Stomach (tissue), 9 donors: ENCODE measurements around the gene PCSK1N. TPM values are rescaled to one million over a fixed set of nuclear protein-coding genes. Genes with fewer than 3 reads are reported as not detected.
A peak's percentile ranks its signal among the peaks of the same experiment; 100 is the strongest.
"Not testable (repeated sequence)": the region's sequence is repeated elsewhere in the genome, so short reads cannot be mapped to it uniquely, and the experiment has no call there.

Experiments used
- DNase-seq, 2 donors: peaks; one replicate each; pipeline versions ENCODE4 v3.0.0 to v3.0.0-alpha.2; 2013 to 2019
- H3K27ac ChIP-seq, 5 donors: fragments of 200-600 bp in 4 of 5; sonication (generic) in 4 of 5; one replicate each; pipeline ENCODE4 v1.5.1; 2013 to 2019; ENCODE audit warnings: mild to moderate bottlenecking in 1 of 5, moderate library complexity in 1 of 5
- H3K27me3 ChIP-seq, 3 donors: fragments of 200-600 bp; sonication (generic); one replicate each; pipeline ENCODE4 v1.5.1; 2017 to 2019; ENCODE audit warnings: mixed run types in 1 of 3
- H3K36me3 ChIP-seq, 4 donors: fragments of 200-600 bp; sonication (generic); 1 replicate in 3 of 4; 2 replicates in 1 of 4; pipeline ENCODE4 v1.5.1; 2016 to 2019
- H3K4me1 ChIP-seq, 4 donors: fragments of 200-600 bp; sonication (generic); one replicate each; pipeline ENCODE4 v1.5.1; 2016 to 2019
- H3K4me3 ChIP-seq, 4 donors: fragments of 200-600 bp; sonication (generic) in 3 of 4; one replicate each; pipeline ENCODE4 v1.5.1; 2016 to 2019; ENCODE audit warnings: mild to moderate bottlenecking in 1 of 4
- H3K9me3 ChIP-seq, 4 donors: fragments of 200-600 bp; sonication (generic); one replicate each; pipeline ENCODE4 v1.5.1; 2016 to 2019
- EP300 ChIP-seq: sonication (generic); formaldehyde crosslinking; IDR thresholded peaks from one replicate; pipeline ENCODE4 v1.6.1; 2017; ENCODE audit warnings: antibody characterized with exemption
- POLR2A ChIP-seq, 4 donors: fragments of 450-650 bp; IDR thresholded peaks; one replicate each; pipeline ENCODE4 v1.6.1; 2016; ENCODE audit warnings: antibody characterized with exemption in 4 of 4, control low read depth in 2 of 4, mild to moderate bottlenecking in 1 of 4, moderate library complexity in 1 of 4
- POLR2AphosphoS5 ChIP-seq, 3 donors: sonication (generic); formaldehyde crosslinking; IDR thresholded peaks; one replicate each; pipeline ENCODE4 v1.6.1; 2016; ENCODE audit warnings: antibody characterized with exemption in 3 of 3
- WGBS, 5 donors: extraction: QIAGEN DNeasy Blood & Tissue Kit in 3 of 5; methylation state at CpG; one replicate each; pipeline versions ENCODE4 v1.1.5 to v1.1.7; 2013 to 2018; 5-methylcytosine and 5-hydroxymethylcytosine counted together
- intact Hi-C: fragments of 100-400 bp; cut with DNase I; formaldehyde crosslinking; loops from one replicate; pipeline ENCODE4 v1.15.1; 2023; ENCODE audit warnings: low total_unique reads
- polyA plus RNA-seq, 3 donors: library from polyadenylated mRNA; stranded (reverse); fragments of 200-250 nt; gene quantifications; one replicate each; pipeline ENCODE4 v1.2.3, GENCODE V29; 2013
- total RNA-seq, 5 donors: library from RNA; depleted of rRNA; stranded (reverse); fragments of >200 nt; gene quantifications; one replicate each; pipeline versions ENCODE4 v1.1.0 to v1.2.3, GENCODE V29; 2014 to 2016
- TF ChIP-seq, protein P1 (sequence below), 7 experiments: fragments of 450-650 bp in 4 of 7; fragments of 200-600 bp in 3 of 7; sonication (generic) in 3 of 7; IDR thresholded peaks; one replicate each; pipeline ENCODE4 v1.5.1; 2016 to 2019; ENCODE audit warnings: antibody characterized with exemption in 7 of 7, control low read depth in 2 of 7, mild to moderate bottlenecking in 1 of 7
- donor health status: healthy with polysubstance abuse.
- donor health status: Bipolar disorder and iron deficiency.
- donor health status: healthy.

PCSK1N gene
- total and polyA plus RNA-seq, 8 donors = 1.3 to 46.6 (median 12.7) TPM

DNA sequence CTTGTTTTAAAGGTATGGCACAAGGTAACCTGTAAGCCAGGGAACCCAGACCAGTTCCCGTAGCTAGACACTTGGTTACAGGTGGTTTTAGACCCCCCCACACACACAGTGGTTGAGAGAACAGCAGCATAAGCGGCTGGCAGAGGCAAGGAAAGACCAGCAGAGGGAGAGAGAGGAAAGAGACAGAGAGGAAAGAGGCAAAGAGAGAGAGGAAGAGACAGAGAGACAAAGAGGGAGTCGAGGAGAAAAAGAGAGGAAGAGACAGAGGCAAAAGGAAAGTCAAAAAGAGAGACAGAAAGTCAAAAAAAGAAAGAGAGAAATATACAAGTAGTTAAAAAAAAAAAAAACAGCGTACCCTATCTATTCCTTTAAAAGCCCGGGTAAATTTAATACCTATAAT is 19.5 kb upstream of the PCSK1N start:
- H3K4me3 ChIP-seq = no peak overlapping the region
- no peaks in the 10 kb centered on the region for H3K36me3 ChIP-seq
- intact Hi-C loops = no loop called here
- H3K27ac ChIP-seq = no peak overlapping the region
- H3K27me3 ChIP-seq = no peaks in the 10 kb centered on the region
- H3K9me3 ChIP-seq = peaks cover 0 to 11% (median 0%) of the 10 kb centered on the region in 4 donors
- no peaks in the 10 kb centered on the region for H3K4me1 ChIP-seq
- TF ChIP-seq POLR2AphosphoS5 (IDR thresholded peaks at IDR 0.05) (no peak), POLR2A (IDR thresholded peaks at IDR 0.05) (no peak)
- TF ChIP-seq, protein P1, sequence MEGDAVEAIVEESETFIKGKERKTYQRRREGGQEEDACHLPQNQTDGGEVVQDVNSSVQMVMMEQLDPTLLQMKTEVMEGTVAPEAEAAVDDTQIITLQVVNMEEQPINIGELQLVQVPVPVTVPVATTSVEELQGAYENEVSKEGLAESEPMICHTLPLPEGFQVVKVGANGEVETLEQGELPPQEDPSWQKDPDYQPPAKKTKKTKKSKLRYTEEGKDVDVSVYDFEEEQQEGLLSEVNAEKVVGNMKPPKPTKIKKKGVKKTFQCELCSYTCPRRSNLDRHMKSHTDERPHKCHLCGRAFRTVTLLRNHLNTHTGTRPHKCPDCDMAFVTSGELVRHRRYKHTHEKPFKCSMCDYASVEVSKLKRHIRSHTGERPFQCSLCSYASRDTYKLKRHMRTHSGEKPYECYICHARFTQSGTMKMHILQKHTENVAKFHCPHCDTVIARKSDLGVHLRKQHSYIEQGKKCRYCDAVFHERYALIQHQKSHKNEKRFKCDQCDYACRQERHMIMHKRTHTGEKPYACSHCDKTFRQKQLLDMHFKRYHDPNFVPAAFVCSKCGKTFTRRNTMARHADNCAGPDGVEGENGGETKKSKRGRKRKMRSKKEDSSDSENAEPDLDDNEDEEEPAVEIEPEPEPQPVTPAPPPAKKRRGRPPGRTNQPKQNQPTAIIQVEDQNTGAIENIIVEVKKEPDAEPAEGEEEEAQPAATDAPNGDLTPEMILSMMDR (IDR thresholded peaks at IDR 0.05) = peak in 2 of 7 experiments; percentile 16 to 17
- no peak for DNase-seq
- 25 to 67% (median 45%) methylated on average over 3 to 5 of the region's 5 CpGs for WGBS, 5 donors

DNA sequence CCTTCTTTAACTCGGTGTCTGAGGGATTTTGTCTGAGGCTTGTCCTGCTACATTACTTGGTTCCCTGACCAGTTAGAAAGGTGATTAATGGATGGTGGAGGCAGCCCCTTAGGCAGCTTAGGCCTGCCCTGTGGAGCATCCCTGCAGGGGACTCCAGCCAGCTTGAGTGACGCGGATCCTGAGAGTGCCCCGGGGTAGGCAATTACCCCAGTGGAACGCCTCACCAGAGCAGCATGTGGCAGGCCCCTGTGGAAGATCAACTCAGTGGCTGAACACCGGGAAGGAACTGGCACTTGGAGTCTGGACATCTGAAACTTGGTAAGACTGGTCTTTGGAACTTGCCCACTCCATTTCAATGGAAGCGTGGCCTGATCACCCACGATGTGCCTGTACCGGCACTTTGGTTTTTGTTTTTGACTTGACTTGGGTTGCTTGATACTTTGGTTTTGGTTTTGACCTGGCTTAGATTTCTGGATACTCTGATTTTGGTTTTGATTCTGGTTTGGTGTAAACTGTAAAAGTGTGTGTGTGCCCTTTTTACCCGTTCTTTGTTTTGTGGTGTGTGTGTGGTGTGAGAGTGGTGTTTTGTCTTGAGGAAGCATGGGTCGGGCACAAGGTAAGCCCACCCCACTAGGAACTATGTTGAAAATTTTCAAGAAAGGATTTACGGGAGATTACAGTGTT is 18.9 kb upstream of the PCSK1N start:
- not testable (repeated sequence) for H3K27ac ChIP-seq

DNA sequence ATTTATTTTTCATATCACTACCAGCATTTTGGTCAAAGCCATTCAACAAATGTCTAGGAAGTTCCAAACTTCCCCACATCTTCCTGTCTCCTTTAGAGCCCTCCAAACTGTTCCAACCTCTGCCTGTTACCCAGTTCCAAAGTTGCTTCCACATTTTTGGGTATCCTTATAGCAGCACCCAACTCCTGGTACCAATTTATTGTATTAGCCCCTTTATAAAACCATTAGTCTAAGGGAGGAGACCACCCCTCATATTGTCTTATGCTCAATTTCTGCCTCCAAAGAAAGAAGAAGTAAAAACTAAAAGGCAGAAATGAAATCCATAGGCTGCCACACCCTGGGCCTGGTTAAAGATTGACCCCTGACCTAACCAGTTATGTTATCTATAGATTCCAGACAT is 18.1 kb upstream of the PCSK1N start:
- DNase-seq, H3K4me3 ChIP-seq, intact Hi-C loops, H3K4me1 ChIP-seq, H3K27ac ChIP-seq, H3K36me3 ChIP-seq, H3K27me3 ChIP-seq: not testable (repeated sequence)
- peaks cover 0 to 11% (median 0%) of the 10 kb centered on the region in 4 donors for H3K9me3 ChIP-seq

More for the DNA sequence above, 18.9 kb upstream of the PCSK1N start:
- H3K4me3 ChIP-seq, H3K4me1 ChIP-seq, DNase-seq, intact Hi-C loops, H3K27me3 ChIP-seq, H3K36me3 ChIP-seq: not testable (repeated sequence)
- 59 to 88% (median 85%) methylated on average over 3 to 12 of the region's 12 CpGs for WGBS, 5 donors
- peaks cover 0 to 11% (median 0%) of the 10 kb centered on the region in 4 donors for H3K9me3 ChIP-seq

DNA sequence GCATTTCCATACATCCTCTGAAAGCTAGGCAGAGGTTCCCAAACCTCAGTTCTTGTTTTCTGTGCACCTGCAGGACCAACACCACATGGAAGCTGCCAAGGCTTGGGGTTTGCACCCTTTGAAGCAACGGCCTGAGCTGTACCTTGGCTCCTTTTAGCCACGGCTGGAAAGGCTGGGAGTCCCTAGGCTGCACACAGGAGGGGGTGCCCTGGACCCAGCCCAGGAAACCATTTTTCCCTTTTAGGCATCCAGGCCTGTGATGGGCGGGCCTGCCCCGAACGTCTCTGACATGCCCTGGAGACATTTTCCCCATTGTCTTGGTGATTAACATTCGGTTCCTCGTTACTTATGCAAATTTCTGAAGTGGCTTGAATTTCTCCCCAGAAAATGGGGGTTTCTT is 17.4 kb upstream of the PCSK1N start:
- peaks cover 0 to 11% (median 0%) of the 10 kb centered on the region in 4 donors for H3K9me3 ChIP-seq
- peaks cover 0 to 6% (median 0%) of the 10 kb centered on the region in 3 donors for H3K27me3 ChIP-seq
- no peak overlapping the region for H3K27ac ChIP-seq
- H3K4me1 ChIP-seq = no peaks in the 10 kb centered on the region
- intact Hi-C loops = no loop called here
- 62 to 93% (median 83%) methylated on average over 6 to 7 of the region's 7 CpGs for WGBS, 5 donors
- no peak overlapping the region for H3K4me3 ChIP-seq
- no peak for DNase-seq
- H3K36me3 ChIP-seq = no peaks in the 10 kb centered on the region
- no peak for TF ChIP-seq POLR2A (IDR thresholded peaks at IDR 0.05)
- TF ChIP-seq, protein P1 (IDR thresholded peaks at IDR 0.05) = no peak
- no peak for TF ChIP-seq POLR2AphosphoS5 (IDR thresholded peaks at IDR 0.05)
- no peak for TF ChIP-seq EP300

DNA sequence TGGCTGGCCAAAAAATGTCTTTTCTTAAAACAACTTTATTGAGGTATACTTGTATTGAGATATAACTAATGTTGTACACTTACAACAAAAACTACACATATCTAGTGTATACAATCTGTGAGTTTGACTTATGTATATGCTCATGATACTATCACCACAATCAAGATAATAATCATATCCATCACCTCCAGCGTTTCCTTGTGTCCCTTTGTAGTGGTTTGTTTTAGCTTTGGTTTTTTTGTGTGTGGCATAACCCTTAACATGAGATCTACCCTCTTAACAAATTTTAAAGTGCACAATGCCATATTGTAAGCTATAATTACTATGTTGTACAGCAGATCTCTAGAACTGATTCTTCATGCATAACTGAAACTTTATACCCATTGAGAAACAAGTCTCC is 13.4 kb upstream of the PCSK1N start:
- Histone ChIP-seq H3K4me1 (no peaks in the 10 kb centered on the region), H3K9me3 (peaks cover 0 to 11% (median 0%) of the 10 kb centered on the region in 4 donors), H3K27me3 (peaks cover 0 to 6% (median 0%) of the 10 kb centered on the region in 3 donors), H3K36me3 (no peaks in the 10 kb centered on the region), H3K4me3 (no peak overlapping the region), H3K27ac (no peak overlapping the region)
- no peak for TF ChIP-seq POLR2AphosphoS5 (IDR thresholded peaks at IDR 0.05)
- TF ChIP-seq, protein P1 (IDR thresholded peaks at IDR 0.05) = no peak
- TF ChIP-seq EP300 = no peak
- no peak for TF ChIP-seq POLR2A (IDR thresholded peaks at IDR 0.05)
- no peak for DNase-seq
- intact Hi-C loops = no loop called here
- 27 to 50% (median 35%) methylated on average over 1 of the region's 1 CpG for WGBS, 5 donors
